Urothelium cell line (cell line): Measurements from ENCODE around the gene NPBWR2.
"Not testable (repeated sequence)": the region's sequence is repeated elsewhere in the genome, so short reads cannot be mapped to it uniquely, and the experiment has no call there.

ENCODE experiments used
- DNase-seq: peaks from one replicate; pipeline ENCODE4 v3.0.0; 2011; ENCODE audit warnings: low spot score, mixed read lengths
- FAIRE-seq: peaks from 2 replicates; lab custom pipeline; 2011; peaks lifted over from hg19 to GRCh38; lab: Jason Lieb, UNC

NPBWR2 gene

DNA sequence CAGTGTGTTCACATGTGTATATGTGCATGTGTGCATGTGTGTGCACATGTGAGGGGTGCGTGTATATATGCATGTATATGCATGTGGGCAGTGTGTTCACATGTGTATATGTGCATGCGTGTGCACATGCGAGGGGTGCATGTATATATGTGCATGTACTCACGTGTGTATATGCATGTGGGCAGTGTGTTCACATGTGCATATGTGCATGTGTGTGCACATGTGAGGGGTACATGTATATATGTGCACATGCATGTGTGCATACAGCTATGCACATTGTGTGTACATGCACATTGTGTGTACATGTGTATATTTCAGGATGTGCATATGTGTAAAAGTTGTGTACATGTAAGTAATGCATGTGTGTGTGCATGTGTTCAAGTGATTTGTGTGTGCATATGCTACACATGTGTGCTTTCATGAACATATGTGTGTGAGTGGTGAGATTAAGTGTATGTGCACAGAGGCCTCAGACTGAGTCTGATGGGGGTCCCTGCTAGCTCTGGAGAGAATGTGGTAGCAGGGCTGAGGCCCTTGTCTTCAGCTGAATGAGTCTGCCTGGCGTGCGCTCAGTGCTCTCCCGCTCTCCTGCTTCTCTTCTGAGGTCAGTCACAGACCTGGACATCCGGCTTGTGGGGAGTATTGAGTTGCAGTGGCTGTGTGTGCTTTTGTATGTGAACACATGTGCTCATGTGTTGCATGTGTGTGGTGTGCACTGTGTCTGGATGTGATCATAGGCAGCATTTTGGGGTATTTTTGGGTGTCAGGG, 37.0 kb upstream of the NPBWR2 start:
- no peak for DNase-seq
- FAIRE-seq = peak; percentile 78

DNA sequence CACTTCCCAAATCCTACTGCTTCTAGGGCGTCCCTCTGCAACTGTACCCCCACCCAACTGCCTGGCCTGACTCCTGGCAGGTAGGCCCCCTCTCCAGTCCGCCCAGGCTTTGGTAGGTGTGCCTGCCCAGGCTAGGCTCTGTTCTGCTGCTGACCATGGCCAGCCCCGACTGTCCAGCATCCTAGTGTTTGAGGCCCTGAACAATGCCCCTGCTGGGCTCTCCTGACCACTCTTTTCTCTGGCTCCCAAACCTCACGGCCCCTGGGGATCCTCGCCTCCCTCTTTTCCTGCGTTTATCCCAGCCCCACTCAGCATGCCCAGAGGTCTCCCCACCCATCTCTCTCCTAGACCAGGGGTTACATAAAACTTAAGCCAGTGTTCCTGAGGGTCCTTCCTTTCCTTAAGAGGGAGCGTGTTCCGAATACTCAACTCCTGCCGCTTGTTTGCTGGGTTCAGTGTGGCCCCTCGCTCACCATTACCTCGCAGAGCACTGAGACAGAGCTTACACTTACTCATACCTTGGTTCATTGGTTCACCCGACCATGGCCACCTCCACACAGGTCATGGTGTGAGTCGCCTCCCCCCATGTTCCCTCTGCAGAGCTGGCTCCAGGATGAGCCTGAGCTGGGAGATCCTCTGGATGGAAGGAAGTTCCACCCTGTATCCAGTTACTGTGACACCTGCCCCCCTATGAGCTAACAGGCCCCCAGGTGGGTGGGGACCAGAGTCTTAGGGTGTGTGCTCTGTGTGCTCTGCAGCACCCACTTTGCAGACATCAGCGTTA, 35.8 kb upstream of the NPBWR2 start:
- FAIRE-seq (no peak), DNase-seq (no peak)

GRCh38 chr20:64142590-64142989, 35.2 kb upstream of the NPBWR2 start:
- FAIRE-seq = no peak
- no peak for DNase-seq

DNA sequence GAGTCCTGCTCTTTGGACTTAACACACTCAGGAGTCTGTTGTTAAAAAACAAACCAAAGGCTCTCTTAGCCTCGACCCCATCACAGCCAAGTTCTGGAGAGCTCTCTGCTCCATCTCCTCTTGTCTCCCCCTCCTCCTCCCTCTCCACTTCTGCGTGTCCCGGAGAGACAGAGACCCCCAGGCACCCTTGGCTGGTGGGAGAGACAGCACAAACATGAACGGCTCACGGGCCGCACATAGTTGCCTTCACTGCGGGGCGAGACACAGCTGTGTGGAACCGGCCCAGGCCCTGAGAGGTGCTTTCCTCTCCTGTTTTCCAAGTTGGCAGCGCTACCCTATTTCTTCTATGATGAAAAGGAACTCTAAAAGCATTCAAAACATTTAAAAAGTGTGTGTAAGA, 33.6 kb upstream of the NPBWR2 start:
- DNase-seq (no peak), FAIRE-seq (no peak)

DNA sequence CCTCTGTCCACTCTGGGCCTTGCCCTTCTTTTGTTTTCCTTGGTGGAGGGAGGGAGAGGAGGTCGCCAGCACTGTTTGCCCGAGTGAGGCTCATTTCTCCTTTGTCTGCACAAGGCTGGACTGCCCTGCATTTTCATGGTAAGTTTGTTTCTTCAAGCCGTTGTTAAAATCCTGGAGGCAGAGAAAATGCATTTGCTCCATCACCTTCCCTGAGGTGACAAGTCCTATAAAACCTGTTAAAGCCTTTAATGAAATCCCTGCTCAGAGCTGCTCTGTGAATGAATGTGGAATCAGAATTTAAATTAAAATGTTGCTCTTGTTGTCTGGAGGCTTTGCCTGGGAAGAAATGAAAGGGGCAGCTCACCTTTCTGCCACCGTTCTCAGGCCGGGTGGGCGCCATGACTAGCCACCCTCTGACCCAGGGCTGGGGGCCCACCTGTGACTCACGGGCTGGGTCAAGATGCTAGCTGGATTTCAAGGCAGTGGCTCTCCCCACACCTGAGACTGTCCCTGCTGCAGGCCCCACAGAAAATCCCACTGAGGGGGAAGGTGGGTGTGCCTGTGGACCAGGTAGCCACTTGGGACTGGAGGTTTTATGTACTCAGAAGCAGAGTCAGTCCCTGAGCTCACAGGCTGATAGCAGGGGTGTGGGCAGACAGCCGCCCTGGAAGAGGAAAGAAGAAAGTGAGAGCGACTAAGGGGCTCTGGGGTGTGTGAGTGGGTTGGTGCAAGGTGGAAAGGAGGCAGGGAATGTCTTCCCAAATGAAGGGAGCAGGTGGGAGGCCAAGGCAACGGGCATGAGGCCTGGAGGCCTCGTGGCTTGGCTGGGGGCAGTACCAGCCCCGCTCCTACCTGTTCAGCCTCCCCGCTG, 32.9 kb upstream of the NPBWR2 start:
- no peak for DNase-seq

DNA sequence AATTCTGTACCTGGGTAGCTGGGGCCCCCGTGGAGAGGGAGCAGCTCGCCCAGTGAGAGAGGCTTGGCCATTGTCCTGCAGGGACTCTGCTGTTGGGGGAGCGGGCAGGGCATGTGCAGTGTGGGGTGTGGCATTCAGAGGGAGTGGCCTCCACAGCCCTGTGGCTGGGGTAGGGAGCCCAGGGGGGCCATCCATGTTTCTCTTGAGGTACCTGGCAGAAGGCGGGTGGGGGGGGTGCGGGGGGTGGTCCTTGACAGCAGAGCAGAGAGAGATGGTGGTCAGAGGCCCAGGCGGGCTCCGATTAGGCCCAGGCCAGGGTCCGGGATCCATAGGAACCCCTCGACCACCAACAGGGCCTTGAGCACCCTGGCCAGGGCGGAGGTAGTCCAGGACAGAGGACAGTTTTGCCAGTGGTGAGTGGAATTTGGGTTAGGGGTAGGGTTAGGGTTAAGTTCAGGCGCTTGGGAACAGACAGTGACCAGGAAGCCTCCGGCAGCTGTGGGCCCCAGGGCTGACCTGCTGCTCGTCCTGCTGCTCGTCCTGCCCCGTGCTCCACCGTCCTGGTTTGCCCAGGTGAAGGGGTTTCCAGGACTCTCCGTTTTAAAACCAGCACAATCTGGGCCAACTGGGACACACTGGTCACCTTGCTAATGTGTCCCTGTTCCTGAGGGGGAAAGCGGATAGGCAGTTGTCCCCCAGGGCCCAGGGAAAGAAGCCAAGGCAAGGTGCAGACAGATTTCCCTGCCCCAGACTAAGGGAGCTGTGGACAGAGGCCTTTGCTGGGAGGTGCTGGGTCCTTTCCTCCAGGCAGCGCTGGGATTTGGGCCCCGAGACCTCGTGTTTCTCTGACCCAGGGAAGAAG, 32.1 kb upstream of the NPBWR2 start:
- DNase-seq (no peak), FAIRE-seq (no peak)

More for the DNA sequence above, 32.9 kb upstream of the NPBWR2 start:
- FAIRE-seq = no peak

DNA sequence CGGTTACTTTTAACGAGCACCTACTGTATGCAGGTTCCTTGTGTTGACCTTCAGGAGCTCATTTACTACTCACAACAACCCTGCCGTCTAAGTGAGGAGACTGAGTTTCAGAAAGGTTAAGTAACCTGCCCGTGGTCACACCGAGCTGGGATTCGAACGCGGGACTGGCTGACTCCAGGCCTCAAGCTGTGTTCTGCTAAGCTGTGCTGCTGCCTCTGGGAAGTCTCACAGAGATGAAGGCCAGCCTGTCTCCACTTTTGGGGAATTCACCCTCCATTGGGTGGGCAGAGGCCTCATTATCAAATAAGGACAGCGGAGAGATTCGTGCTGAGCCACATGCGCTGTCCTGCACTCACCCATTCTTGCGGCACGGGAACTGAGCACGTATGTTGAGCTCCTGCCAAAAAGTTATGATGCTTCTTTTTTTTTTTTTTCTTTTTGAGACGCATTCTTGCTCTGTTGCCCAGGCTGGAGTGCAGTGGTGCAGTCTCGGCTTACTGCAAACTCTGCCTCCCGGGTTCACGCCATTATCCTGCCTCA, 31.0 kb upstream of the NPBWR2 start:
- no peak for DNase-seq
- FAIRE-seq = no peak

DNA sequence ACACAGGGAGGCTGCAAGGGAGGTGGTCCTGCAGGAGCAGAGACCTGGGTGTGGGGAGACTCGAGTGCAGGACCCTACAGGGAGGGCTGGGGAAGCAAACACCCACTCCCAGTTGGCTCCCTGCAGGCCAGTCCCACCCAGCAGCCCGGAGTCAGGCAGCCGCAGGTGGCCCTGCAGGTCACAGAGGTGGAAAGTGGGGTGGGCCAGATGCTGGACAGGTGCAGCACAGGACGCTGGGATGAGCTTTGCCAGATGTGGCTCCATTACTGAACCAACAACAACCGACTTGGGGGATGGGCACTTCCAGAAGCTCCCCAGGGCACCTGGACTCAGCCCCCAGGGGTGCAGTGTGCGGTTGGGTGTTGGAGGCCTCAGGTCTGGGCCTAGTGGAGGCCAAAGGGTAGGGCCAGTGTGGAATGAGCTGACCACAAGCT, 30.2 kb upstream of the NPBWR2 start:
- no peak for DNase-seq
- FAIRE-seq = no peak

DNA sequence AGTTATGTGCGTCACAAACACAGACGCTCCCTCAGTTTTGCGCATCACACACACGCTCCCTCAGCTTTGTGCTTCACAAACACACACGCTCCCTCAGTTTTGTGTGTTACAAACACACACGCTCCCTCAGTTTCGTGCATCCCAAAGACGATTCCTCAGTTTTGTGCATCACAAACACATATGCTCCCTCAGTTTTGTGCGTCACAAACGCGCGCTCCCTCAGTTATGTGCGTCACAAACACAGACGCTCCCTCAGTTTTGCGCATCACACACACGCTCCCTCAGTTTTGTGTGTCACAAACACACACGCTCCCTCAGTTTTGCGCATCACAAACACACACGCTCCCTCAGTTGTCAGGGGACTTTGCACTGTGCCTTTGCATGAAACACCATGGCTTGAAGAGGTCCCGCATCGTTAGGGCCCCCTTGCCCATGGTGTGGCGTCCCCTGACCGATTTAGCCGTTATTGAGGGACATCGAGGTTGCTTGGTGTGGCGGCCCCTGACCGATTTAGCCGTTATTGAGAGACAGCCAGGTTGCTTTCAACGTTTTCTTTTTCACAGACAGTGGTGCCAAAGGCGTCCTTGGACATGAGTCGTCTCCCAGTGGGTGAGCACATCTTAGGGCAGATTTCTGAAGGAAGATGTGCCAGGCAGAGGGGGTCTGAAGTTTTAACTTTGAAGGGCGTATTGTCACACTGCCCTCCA, 28.8 kb upstream of the NPBWR2 start:
- no peak for DNase-seq
- no peak for FAIRE-seq

GRCh38 chr20:64134744-64135143, 27.4 kb upstream of the NPBWR2 start:
- not testable (repeated sequence) for DNase-seq, FAIRE-seq

DNA sequence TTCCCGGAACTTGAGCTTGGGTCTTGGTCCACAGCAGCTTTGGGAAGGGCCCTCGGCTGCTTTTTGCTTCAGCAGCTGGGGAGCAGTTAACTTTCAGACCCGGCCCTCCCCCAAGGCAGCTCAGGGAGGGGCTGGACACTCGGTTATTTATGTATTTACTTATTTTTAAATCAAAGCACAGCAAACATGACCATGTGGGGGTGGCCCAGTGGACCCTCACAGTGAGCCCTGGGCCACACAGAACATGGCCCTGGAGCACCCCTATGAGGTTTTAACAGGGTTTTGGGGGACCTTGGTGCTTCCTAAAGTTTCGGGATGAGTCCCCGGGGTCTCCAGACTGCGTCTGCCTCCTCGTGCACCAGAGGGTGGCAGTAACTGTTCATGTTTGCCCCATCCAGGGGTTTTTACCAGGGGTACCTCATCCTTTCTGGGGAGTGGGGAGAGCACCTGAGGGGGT, 26.6 kb upstream of the NPBWR2 start:
- FAIRE-seq = no peak
- DNase-seq = no peak

GRCh38 chr20:64131406-64131805, 24.0 kb upstream of the NPBWR2 start:
- no peak for FAIRE-seq
- no peak for DNase-seq

DNA sequence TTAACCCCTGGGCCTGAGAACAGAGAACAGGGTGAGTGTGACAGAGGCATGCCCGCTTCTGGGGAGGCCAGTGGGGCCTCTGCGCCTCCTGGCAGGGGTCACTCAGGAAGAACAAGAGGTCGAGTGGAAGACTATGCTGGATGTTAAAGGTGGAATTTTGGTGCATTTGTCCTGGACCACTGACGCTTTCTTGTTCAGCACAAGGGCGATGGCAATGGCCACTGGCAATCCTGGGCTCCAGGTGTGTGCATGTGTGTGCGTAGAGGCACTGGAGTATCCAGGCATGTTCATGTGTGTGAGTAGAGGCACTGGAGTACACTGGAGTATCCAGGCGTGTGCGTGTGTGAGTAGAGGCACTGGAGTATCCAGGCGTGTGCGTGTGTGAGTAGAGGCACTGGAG, 23.5 kb upstream of the NPBWR2 start:
- FAIRE-seq (no peak), DNase-seq (no peak)

DNA sequence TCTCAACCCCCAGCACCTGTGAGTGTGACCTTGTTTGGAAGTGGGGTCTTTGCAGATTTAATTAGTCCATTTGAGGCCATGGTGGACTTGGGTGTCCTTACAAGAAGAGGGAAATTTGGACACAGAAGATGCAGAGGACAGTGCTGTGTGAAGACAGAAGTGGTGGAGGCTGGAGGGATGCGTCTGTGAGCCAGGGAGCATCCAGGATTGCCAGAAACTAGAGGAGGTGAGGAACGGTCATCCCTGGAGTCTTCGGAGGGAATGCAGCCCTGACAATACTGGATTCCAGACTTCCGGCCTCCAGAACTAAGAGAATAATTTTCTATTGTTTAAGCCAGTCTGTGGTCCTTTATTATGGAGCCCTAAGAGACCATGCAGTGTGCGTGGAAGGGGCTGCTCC, 22.9 kb upstream of the NPBWR2 start:
- DNase-seq (no peak), FAIRE-seq (no peak)

- DNase-seq (no peak), FAIRE-seq (no peak)
Measured at GRCh38 chr20:64129146-64129782, 21.9 kb upstream of the NPBWR2 start.

DNA sequence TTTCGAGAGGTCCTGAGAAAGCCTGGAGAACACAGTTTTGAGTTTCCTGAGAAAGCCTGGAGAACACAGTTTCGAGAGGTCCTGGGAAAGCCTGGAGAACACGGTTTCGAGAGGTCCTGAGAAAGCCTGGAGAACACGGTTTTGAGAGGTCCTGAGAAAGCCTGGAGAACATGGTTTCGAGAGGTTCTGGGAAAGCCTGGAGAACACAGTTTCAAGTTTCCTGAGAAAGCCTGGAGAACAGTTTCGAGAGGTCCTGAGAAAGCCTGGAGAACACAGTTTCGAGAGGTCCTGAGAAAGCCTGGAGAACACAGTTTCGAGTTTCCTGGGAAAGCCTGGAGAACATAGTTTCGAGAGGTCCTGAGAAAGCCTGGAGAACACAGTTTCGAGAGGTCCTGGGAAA, 16.2 kb upstream of the NPBWR2 start:
- not testable (repeated sequence) for DNase-seq, FAIRE-seq

DNA sequence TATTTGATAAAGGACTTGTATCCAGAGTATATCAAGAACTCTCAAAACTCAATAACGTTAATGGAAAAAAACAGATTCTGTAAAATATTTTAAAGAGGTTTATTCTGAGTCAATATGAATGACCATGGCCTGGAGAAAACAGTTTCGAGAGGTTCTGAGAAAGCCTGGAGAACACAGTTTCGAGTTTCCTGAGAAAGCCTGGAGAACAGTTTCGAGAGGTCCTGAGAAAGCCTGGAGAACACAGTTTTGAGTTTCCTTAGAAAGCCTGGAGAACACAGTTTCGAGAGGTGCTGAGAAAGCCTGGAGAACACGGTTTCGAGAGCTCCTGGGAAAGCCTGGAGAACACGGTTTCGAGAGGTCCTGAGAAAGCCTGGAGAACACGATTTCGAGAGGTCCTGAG, 15.6 kb upstream of the NPBWR2 start:
- FAIRE-seq, DNase-seq: not testable (repeated sequence)

GRCh38 chr20:64121586-64121985, 14.2 kb upstream of the NPBWR2 start:
- FAIRE-seq = no peak
- DNase-seq = no peak
